ENCODE measurements around the gene ZBTB25.

ZBTB25 gene

GRCh38 chr14:64422005-64422404 lies 81.6 kb downstream of the ZBTB25 start:
- no peak for TF ChIP-seq CTCF (IDR thresholded peaks at IDR 0.05)

GRCh38 chr14:64421166-64421565 lies 82.5 kb downstream of the ZBTB25 start:
- no peak for TF ChIP-seq CTCF (IDR thresholded peaks at IDR 0.05)

DNA sequence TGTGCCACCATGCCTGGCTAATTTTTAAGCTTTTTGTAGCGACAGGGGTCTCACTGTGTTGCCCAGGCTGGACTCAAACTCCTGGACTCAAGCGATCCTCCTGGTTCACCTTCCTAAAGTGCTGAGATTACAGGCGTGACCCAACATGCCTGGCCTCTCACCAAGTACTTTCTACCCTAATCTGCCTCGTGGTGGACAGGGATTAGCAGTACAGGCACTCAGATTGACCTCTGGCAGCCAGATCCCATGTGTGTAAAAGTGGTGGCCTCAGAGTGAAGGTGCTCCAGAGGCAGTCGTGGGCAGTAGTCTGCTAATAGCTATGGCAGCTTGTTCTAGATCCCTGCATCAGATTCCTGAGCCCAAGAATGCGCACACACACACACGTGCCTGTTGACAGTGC lies 84.6 kb downstream of the ZBTB25 start:
- no peak for TF ChIP-seq CTCF (IDR thresholded peaks at IDR 0.05)

GRCh38 chr14:64417771-64418125 lies 85.9 kb downstream of the ZBTB25 start:
- no peak for TF ChIP-seq CTCF (IDR thresholded peaks at IDR 0.05)

DNA sequence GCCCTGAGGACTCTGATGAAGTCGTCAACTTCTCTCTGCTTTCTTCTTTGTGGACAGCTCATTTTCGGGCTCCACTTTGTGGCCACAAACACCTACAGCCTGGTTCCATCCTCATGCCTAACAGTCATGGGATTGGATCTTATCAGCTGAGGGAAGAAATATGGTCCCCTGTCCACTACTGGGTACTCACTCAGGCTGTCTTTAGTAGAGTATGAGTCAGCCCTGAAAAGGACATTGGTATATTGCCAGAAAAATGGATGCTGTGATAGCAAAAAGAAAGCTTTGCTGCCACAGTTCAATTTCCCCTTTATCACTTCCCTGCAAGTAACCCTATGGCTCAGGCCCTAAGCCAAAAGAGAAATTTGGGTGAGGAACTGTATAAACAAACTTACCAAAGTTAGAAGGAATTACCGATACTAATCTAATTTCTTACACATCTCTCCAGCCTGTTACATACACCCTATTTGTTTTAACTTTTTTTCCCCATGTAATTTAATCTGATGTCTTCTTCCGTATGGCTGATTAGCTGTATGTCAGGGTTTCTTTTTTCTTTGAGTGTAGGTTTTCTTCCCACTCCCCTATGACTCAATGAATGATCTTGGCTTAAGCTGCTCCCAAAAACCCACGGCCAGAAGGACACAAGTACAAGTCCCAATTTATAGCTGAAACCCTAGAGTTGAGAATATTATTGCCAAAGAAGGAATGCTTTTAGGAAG lies 86.4 kb downstream of the ZBTB25 start:
- no peak for TF ChIP-seq CTCF (IDR thresholded peaks at IDR 0.05)

- TF ChIP-seq CTCF (IDR thresholded peaks at IDR 0.05): no peak
These were observed 87.2 kb downstream of the ZBTB25 start for GRCh38 chr14:64416348-64416932.

DNA sequence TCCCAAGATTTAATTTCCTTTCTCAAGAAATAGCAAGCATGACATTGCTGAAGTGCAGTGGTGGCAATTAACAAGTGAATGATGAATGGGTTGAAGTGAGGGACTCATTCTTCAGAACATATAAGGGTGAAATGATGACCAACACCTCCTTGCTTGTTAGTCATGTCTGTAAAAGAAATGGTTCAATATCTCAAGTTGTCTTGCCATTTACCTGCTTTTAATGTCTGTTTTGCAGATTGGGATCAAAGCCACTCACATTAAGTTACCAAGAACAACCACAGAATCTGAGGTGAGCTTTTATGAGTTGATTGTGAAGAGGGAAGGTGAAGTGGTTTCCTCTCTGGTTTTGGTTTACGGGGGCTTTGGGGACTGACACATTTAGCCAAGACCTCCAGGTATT lies 91.4 kb downstream of the ZBTB25 start:
- no peak for TF ChIP-seq CTCF (IDR thresholded peaks at IDR 0.05)
